ENCODE results near the gene TOR1A. TPM values are rescaled to one million over a fixed set of nuclear protein-coding genes. Genes with fewer than 3 reads are reported as not detected.

TOR1A gene
- total RNA-seq, 1 experiment from 2014 or later = 40.4 TPM

GRCh38 chr9:129813661-129814060 lies 10.3 kb downstream of the TOR1A start:
- POLR2A ChIA-PET = interaction anchor here (0.7 to 2.5 kb wide), 4 partner anchors 11 to 88 kb away, joined by 3 to 15 read pairs (median 4); partner anchors contain the start of genes TOR1A and TOR1B
- H3K36me3 Mint-ChIP-seq (ENCODE audit: insufficient read depth, unreplicated experiment) = peaks cover 78% of the 10 kb centered on the region
- H3K9me3 Mint-ChIP-seq (ENCODE audit: unreplicated experiment) = no peaks in the 10 kb centered on the region
- no peaks in the 10 kb centered on the region for H3K27me3 Mint-ChIP-seq (ENCODE audit: insufficient read depth, unreplicated experiment)
- H3K27ac Mint-ChIP-seq (ENCODE audit: low read depth, unreplicated experiment) = no peak overlapping the region
- no peak for DNase-seq (ENCODE audit: unreplicated experiment)
- intact Hi-C loops (cut with micrococcal nuclease) = no loop called here
- CTCF ChIA-PET = no interaction called here
- BruUV-seq (replicated peaks) = TSS peak; percentile 36
- no peak for TF ChIP-seq CTCF (IDR thresholded peaks at IDR 0.05; ENCODE audit: unreplicated experiment)
- H3K4me3 Mint-ChIP-seq (ENCODE audit: unreplicated experiment) = no peak overlapping the region
- H3K4me1 Mint-ChIP-seq (ENCODE audit: insufficient read depth, unreplicated experiment) = no peaks in the 10 kb centered on the region

GRCh38 chr9:129812385-129812784 lies 11.6 kb downstream of the TOR1A start:
- ChIA-PET POLR2A (interaction anchor here (1.0 to 3.2 kb wide), 4 partner anchors 9 to 171 kb away, joined by 3 to 16 read pairs (median 9); partner anchors contain the start of genes TOR1A and TOR1B), CTCF (no interaction called here)
- BruUV-seq (replicated peaks) = no TSS peak
- Mint-ChIP-seq H3K27ac (ENCODE audit: low read depth, unreplicated experiment) (no peak overlapping the region), H3K4me3 (ENCODE audit: unreplicated experiment) (no peak overlapping the region), H3K36me3 (ENCODE audit: insufficient read depth, unreplicated experiment) (peaks cover 77% of the 10 kb centered on the region), H3K9me3 (ENCODE audit: unreplicated experiment) (no peaks in the 10 kb centered on the region), H3K27me3 (ENCODE audit: insufficient read depth, unreplicated experiment) (no peaks in the 10 kb centered on the region), H3K4me1 (ENCODE audit: insufficient read depth, unreplicated experiment) (no peaks in the 10 kb centered on the region)
- TF ChIP-seq CTCF (IDR thresholded peaks at IDR 0.05; ENCODE audit: unreplicated experiment) = no peak
- intact Hi-C loops (cut with micrococcal nuclease) = no loop called here
- DNase-seq (ENCODE audit: unreplicated experiment) = no peak

GRCh38 chr9:129811967-129812363 lies 12.0 kb downstream of the TOR1A start:
- no peak for TF ChIP-seq CTCF (IDR thresholded peaks at IDR 0.05; ENCODE audit: unreplicated experiment)
- Mint-ChIP-seq H3K4me3 (ENCODE audit: unreplicated experiment) (no peak overlapping the region), H3K27me3 (ENCODE audit: insufficient read depth, unreplicated experiment) (no peaks in the 10 kb centered on the region), H3K4me1 (ENCODE audit: insufficient read depth, unreplicated experiment) (no peaks in the 10 kb centered on the region), H3K9me3 (ENCODE audit: unreplicated experiment) (no peaks in the 10 kb centered on the region), H3K36me3 (ENCODE audit: insufficient read depth, unreplicated experiment) (peaks cover 77% of the 10 kb centered on the region), H3K27ac (ENCODE audit: low read depth, unreplicated experiment) (no peak overlapping the region)
- no TSS peak for BruUV-seq (replicated peaks)
- ChIA-PET POLR2A (interaction anchor here (1.0 to 3.2 kb wide), 4 partner anchors 9 to 171 kb away, joined by 3 to 16 read pairs (median 9); partner anchors contain the start of genes TOR1A and TOR1B), CTCF (no interaction called here)
- intact Hi-C loops (cut with micrococcal nuclease) = no loop called here
- DNase-seq (ENCODE audit: unreplicated experiment) = no peak

GRCh38 chr9:129810788-129811187 lies 13.1 kb downstream of the TOR1A start:
- no peak overlapping the region for H3K4me3 Mint-ChIP-seq (ENCODE audit: unreplicated experiment)
- intact Hi-C loops (cut with micrococcal nuclease) = no loop called here
- TF ChIP-seq CTCF (IDR thresholded peaks at IDR 0.05; ENCODE audit: unreplicated experiment) = no peak
- TSS peak; percentile 47 for BruUV-seq (replicated peaks)
- ChIA-PET POLR2A (interaction anchor here (0.7 to 3.2 kb wide), 4 partner anchors 11 to 242 kb away, joined by 3 to 16 read pairs (median 3); partner anchors contain the start of genes GPR107 and TOR1A), CTCF (no interaction called here)
- H3K27me3 Mint-ChIP-seq (ENCODE audit: insufficient read depth, unreplicated experiment) = no peaks in the 10 kb centered on the region
- no peaks in the 10 kb centered on the region for H3K4me1 Mint-ChIP-seq (ENCODE audit: insufficient read depth, unreplicated experiment)
- H3K27ac Mint-ChIP-seq (ENCODE audit: low read depth, unreplicated experiment) = no peak overlapping the region
- DNase-seq (ENCODE audit: unreplicated experiment) = no peak
- H3K36me3 Mint-ChIP-seq (ENCODE audit: insufficient read depth, unreplicated experiment) = peaks cover 76% of the 10 kb centered on the region
- no peaks in the 10 kb centered on the region for H3K9me3 Mint-ChIP-seq (ENCODE audit: unreplicated experiment)
